ENCODE data around the gene MYO1D.

MYO1D gene

DNA sequence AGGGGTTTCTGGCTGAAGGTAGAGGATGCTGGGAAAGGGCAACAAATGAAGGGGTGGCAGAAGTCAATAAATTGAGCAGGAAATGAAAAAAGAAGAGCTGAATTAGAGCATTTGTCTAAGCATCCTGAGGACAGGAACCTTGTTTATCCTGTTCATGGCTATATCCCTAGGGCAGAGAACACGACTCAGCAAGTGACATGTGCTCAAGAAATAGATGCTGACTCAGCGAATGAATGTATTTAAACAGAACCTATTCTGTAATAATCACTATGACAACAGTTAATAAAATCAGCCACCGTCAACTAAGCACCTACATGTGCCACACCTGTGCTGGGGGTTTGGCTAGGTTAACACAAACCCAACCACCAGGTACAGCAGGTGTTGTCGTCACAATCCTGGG is 309.8 kb downstream of the MYO1D start:
- ChIA-PET CTCF (no interaction called here), POLR2A (no interaction called here)
- no peak for TF ChIP-seq CTCF (IDR thresholded peaks at IDR 0.05; ENCODE audit: insufficient read depth, low read length, missing control alignments)
- no peak overlapping the region for H3K4me3 ChIP-seq (ENCODE audit: low read depth, low read length)
- DNase-seq (ENCODE audit: low read depth, low spot score) = no peak

DNA sequence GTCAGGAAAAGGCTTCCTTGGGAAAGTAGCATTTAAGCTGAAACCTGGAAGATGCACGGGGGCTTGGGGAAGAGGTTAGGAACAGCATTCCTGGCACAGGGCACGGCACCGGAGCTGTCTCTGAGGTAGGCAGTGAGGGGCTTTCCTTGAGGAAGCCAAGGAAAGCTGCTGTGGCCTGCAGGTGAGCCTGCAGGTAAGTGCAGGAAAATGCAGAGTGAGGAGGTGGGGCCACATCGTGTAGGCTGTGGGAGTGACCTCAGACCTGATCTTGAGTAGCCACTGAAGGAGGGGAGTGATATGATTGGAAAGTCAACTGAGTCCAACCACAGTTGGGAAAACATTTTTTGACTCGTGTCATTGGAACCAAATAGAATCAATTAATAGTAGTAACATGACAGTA is 310.6 kb downstream of the MYO1D start:
- no peak overlapping the region for H3K4me3 ChIP-seq (ENCODE audit: low read depth, low read length)
- ChIA-PET POLR2A (no interaction called here), CTCF (no interaction called here)
- no peak for TF ChIP-seq CTCF (IDR thresholded peaks at IDR 0.05; ENCODE audit: insufficient read depth, low read length, missing control alignments)
- DNase-seq (ENCODE audit: low read depth, low spot score) = no peak

DNA sequence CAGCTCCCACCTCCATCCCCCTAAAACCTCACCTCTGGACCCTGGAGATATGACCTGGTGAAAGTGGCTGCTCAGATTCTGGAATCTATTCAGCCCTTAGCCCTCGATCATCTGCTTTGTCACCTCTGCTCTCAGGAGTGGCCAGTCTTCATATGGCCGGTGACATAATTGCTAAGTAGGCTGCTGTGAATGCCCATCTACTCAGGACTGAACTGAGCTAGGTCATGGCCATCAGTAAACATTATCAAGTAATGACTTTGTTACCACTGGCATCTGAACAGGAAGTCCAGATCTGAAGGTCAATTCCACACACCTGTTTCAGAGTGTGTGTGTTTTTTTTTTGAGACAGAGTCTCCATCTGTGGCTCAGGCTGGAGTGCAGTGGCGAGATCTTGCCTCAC is 311.5 kb downstream of the MYO1D start:
- no peak for TF ChIP-seq CTCF (IDR thresholded peaks at IDR 0.05; ENCODE audit: insufficient read depth, low read length, missing control alignments)
- no peak for DNase-seq (ENCODE audit: low read depth, low spot score)
- H3K4me3 ChIP-seq (ENCODE audit: low read depth, low read length) = no peak overlapping the region
- ChIA-PET POLR2A (no interaction called here), CTCF (no interaction called here)

DNA sequence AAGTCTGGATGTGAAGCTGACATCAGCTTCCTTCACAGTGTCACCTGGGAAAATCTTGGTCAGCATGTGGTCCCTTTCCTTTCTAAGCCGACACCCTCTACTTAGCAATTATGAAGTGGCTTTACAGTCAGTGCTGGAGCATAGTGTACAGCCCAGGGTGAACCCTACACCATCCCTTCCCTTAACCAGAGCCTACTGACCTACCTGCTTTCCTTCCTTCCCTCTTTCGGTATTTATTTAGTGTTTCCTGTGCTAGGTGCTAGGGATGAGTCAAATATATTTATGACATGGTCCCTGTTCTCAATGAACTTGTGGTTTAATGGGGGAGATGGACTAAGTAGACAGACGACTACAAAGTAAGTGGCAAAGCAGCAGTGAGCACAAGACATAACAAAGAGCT is 312.6 kb downstream of the MYO1D start:
- no peak for DNase-seq (ENCODE audit: low read depth, low spot score)
- H3K4me3 ChIP-seq (ENCODE audit: low read depth, low read length) = no peak overlapping the region
- POLR2A ChIA-PET = no interaction called here
- CTCF ChIA-PET = no interaction called here
- no peak for TF ChIP-seq CTCF (IDR thresholded peaks at IDR 0.05; ENCODE audit: insufficient read depth, low read length, missing control alignments)

DNA sequence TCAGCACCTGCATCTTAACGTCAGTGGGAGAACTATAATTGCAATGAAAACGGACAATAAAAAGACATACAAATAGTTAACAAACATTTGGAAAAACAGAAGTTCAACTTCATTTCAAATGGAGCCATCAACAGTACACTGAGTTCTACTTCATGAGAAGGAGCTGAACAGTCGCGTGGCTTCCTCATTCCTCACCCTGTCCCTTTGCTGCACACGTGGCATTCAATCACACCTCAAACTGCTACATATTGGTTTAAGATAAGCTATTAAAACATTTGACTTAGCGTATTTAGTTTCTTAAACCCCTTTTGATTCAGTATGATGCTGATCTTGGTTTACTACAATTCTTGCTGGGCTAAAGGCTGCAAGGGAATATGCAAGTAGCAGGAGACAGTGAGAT is 313.3 kb downstream of the MYO1D start:
- H3K4me3 ChIP-seq (ENCODE audit: low read depth, low read length) = no peak overlapping the region
- DNase-seq (ENCODE audit: low read depth, low spot score) = no peak
- POLR2A ChIA-PET = no interaction called here
- CTCF ChIA-PET = interaction anchor here (1.5 kb wide), 1 partner anchor 79 kb away, joined by 3 read pairs; no protein-coding TSS in a partner anchor
- TF ChIP-seq CTCF (IDR thresholded peaks at IDR 0.05; ENCODE audit: insufficient read depth, low read length, missing control alignments) = no peak

GRCh38 chr17:32558997-32559650 is 317.8 kb downstream of the MYO1D start:
- no peak for TF ChIP-seq CTCF (IDR thresholded peaks at IDR 0.05; ENCODE audit: insufficient read depth, low read length, missing control alignments)
- ChIA-PET POLR2A (no interaction called here), CTCF (interaction anchor here (1.0 to 1.2 kb wide), 2 partner anchors 97 to 100 kb away, joined by 3 read pairs; no protein-coding TSS in a partner anchor)
- no peak for DNase-seq (ENCODE audit: low read depth, low spot score)
- no peak overlapping the region for H3K4me3 ChIP-seq (ENCODE audit: low read depth, low read length)

All from AG04449 (cell line).